HG03025 (cell line): ENCODE data around the gene SSTR1.
"Not testable (repeated sequence)": the region's sequence is repeated elsewhere in the genome, so short reads cannot be mapped to it uniquely, and the experiment has no call there.

Experiments used
- ATAC-seq: cut with Tn5 transposase; IDR thresholded peaks from one replicate; pipeline ENCODE4 v1.9.1; 2021; ENCODE audit warnings: mild to moderate bottlenecking, moderate library complexity; ENCODE audit not compliant: unreplicated experiment, low FRiP score

The SSTR1 gene

GRCh38 chr14:38207736-38208617, at the start of gene SSTR1:
Gene SSTR1, plus strand, starts transcription at chr14:38207904. Its CDS starts 1,486 bp downstream, at chr14:38209390.
- no peak for ATAC-seq

GRCh38 chr14:38158468-38158867, 49.2 kb upstream of the SSTR1 start:
- ATAC-seq = no peak

- no peak for ATAC-seq
Observed at GRCh38 chr14:38168416-38168815, 39.3 kb upstream of the SSTR1 start.

- no peak for ATAC-seq
Observed at GRCh38 chr14:38171197-38171596, 36.5 kb upstream of the SSTR1 start.

GRCh38 chr14:38174711-38175110, 33.0 kb upstream of the SSTR1 start:
- ATAC-seq = no peak

DNA sequence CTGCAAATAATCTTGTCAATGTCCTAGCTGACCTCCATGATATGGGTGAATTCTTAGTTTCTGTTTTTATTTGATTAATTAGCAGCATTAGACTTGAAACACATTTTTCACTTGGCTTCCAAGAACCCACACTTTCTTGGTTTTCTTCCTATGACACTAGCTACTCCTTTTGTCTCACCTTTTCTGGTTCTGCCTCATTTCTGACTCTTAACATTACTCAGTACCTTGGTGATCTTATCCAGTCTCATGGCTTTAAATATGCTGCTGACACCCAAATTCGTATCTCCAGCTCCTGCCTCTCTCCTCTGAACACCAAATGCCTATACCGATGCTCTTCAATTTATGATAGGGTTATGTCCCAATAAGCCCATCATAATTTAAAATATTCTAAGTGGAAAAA, 32.0 kb upstream of the SSTR1 start:
- no peak for ATAC-seq

DNA sequence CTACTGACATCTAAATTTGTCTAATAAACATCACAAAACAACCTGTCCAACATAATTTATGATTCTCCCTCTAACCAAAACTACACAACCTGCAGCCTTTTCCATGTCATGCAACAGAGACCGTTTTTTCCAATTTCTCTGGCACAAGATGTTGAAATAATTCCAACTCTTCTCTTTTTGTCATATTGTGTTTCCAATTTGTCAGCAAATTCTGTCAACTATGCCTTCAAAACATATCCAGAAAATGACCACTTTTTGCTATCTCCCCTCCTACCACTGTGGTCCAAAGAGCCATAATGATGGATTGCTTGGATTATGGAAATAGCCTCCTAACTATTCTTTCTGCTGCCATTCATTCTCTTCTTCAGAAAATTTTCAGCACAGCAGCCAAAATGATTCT, 31.3 kb upstream of the SSTR1 start:
- ATAC-seq = no peak

GRCh38 chr14:38184132-38184531, 23.6 kb upstream of the SSTR1 start:
- ATAC-seq = no peak

GRCh38 chr14:38185671-38186070, 22.0 kb upstream of the SSTR1 start:
- ATAC-seq = no peak

- ATAC-seq = no peak
Observed at GRCh38 chr14:38186216-38186615, 21.5 kb upstream of the SSTR1 start.

DNA sequence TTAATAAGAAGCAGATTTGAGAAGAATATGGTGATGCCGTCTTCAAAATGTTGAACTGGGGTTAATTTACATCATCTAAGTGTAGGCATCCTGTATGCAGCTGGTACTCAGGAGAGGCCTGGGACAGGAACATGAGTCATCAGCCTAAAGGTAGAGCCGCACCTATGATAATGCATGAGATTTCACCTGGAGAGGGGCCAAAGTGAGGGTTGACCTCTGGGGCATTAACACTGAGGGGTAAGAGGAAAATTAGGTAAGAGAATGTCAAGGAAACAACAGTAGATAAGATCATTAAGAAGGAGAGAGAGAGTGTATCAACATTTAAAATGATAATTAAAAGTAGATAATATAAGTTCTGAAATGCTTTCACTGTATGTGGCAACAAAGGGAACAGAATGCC, 20.2 kb upstream of the SSTR1 start:
- no peak for ATAC-seq

DNA sequence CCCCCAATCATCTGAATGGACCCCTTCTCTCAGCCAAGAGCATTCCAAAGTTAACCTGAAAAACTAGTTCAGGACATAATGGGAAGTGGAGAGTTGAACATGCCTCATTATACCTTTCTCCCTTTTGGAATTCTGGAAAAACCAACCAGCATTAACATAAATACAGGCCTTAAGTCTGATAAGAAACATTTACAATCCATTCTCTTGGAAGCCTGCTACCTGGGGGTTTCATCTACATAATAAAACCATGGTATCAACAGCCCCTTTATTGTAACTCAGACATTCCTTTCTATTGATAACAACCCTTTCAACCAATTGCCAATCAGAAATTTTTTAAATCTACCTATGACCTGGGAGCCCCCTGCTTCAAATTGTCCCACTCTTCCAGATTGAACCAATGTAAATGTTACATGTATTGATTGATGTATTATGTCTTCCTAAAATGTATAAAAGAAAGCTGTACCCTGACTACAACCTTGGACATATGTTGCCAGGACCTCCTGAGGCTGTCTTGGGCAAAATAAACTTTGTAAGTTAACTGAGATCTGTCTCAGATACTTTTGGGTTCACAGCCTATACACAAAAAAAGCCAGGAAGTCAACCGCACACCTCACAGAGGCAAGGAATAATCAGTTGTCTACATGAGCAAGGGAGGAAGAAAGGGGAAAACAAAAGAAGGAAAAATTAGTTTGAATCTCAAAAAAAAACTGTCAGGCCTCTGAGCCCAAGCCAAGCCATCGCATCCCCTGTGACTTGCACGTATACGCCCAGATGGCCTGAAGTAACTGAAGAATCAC, 17.6 kb upstream of the SSTR1 start:
- ATAC-seq = no peak

DNA sequence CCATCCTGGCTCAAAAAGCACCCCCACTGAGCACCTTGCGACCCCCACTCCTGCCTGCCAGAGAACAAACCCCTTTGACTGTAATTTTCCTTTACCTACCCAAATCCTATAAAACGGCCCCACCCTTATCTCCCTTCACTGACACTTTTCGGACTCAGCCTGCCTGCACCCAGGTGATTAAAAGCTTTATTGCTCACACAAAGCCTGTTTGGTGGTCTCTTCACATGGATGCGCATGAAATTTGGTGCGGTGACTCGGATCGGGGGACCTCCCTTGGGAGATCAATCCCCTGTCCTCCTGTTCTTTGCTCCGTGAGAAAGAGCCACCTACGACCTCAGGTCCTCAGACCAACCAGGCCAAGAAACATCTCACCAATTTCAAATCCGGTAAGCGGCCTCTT, 16.9 kb upstream of the SSTR1 start:
- not testable (repeated sequence) for ATAC-seq

- ATAC-seq = not testable (repeated sequence)
Observed at GRCh38 chr14:38191491-38191890, 16.2 kb upstream of the SSTR1 start.

GRCh38 chr14:38197001-38197783, 10.5 kb upstream of the SSTR1 start:
- ATAC-seq = no peak

- no peak for ATAC-seq
Observed at GRCh38 chr14:38197784-38198335, 9.8 kb upstream of the SSTR1 start.

DNA sequence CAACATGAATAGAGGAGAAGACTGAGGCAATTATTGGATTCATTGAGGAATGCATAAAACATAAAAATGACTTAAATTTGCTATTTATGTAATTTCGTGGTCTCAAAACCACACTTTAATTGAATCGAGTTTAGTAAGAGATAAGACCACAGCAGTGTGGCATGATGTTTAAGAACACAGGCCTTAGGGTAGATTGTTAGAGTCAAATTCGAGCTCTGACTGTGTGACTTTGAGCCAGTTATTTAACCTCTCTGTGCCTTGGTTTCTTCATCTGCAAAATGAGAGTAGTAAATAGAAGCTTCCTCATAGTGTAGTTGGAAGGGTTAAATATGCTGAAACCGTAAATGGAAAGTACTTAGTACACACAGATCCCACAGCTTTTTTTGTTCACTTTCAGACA, 9.3 kb upstream of the SSTR1 start:
- ATAC-seq = no peak

DNA sequence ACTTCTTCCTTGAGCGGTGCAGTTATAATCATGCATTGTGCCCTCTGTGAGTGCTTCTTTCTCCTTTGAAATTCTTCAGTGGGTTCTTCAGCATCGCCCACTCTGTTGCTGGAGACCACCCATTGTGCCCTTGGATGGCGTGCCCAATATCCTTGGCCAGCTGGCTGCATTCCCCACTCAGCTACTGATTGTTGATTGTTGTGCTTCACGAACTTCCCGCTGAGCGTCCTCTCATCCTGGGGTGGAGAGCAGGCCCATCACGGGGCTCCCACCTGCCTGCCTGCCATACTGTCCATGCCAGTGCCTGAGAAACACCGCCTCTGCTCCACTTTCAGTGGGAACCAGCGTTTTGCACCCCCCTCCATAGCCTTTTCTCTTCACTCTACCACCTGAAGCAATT, 8.6 kb upstream of the SSTR1 start:
- no peak for ATAC-seq

GRCh38 chr14:38199739-38200138, 8.0 kb upstream of the SSTR1 start:
- ATAC-seq = no peak

DNA sequence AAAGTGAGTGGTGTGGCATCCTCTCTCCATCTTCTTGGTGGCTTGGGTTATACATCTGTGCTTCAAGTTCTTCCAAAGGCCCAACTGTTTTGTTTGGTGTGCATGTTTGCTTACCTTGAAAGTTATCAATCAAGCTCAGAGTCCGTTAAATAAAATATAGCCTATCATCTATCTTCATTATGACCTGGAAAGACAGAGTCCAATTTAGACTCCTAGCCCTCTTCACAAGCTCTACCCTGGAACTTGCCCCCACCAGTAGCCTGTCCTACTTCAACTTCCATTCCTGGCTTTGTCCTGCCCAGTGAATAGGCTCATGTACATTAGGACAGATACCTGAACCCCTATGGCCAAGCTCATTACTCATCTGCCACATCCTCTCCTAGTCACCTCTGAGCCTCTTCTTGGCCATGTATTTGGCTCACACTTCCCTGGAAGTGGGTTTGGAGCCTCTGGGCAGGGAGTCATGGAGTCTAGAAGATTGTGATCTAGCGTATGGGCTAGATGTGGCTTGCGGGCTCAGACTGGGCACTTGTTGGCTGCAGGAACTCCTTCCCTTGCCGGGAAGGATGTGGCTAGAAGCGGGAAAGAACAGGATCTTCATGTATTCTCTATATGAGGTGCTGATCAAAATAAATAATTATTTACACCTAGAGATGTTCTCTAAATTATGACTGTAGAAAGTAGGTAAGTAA, 6.4 kb upstream of the SSTR1 start:
- ATAC-seq = no peak
